HG03354 (cell line): ENCODE data around the gene UBE2L3.
"Not testable (repeated sequence)": the region's sequence is repeated elsewhere in the genome, so short reads cannot be mapped to it uniquely, and the experiment has no call there.

ENCODE experiments used
- ATAC-seq: cut with Tn5 transposase; IDR thresholded peaks from one replicate; pipeline ENCODE4 v1.9.1; 2021; ENCODE audit warnings: mild to moderate bottlenecking; ENCODE audit not compliant: unreplicated experiment, poor library complexity, severe bottlenecking

UBE2L3 gene

GRCh38 chr22:21567456-21568346, at the start of gene UBE2L3:
Gene UBE2L3, plus strand, starts transcription at chr22:21567714. Its CDS starts 31 bp downstream, at chr22:21567745.
- peak; percentile 70 for ATAC-seq

- ATAC-seq, result not testable (repeated sequence)
These were observed 40.6 kb upstream of the UBE2L3 start for GRCh38 chr22:21526705-21527500.

- ATAC-seq, result not testable (repeated sequence)
These were observed 36.0 kb upstream of the UBE2L3 start for GRCh38 chr22:21531525-21531924.

GRCh38 chr22:21532863-21533648, 34.5 kb upstream of the UBE2L3 start:
- ATAC-seq, result not testable (repeated sequence)

GRCh38 chr22:21539862-21540261, 27.7 kb upstream of the UBE2L3 start:
- not testable (repeated sequence) for ATAC-seq

GRCh38 chr22:21544432-21545322, 22.8 kb upstream of the UBE2L3 start:
- not testable (repeated sequence) for ATAC-seq

GRCh38 chr22:21549558-21549957, 18.0 kb upstream of the UBE2L3 start:
- peak; percentile 3 for ATAC-seq

GRCh38 chr22:21550008-21550677, 17.4 kb upstream of the UBE2L3 start:
- peak; percentile 84 for ATAC-seq

- ATAC-seq, result peak; percentile 27
These were observed 16.9 kb upstream of the UBE2L3 start for GRCh38 chr22:21550678-21551047.

- ATAC-seq, result not testable (repeated sequence)
These were observed 16.2 kb upstream of the UBE2L3 start, which contains the start of gene RIMBP3C for GRCh38 chr22:21551361-21551760. Gene RIMBP3C, minus strand, starts transcription at chr22:21551461. Its CDS starts 485 bp downstream, at chr22:21550976.

GRCh38 chr22:21559345-21560125, 8.0 kb upstream of the UBE2L3 start:
- ATAC-seq, result not testable (repeated sequence)

GRCh38 chr22:21560657-21561056, 6.9 kb upstream of the UBE2L3 start:
- not testable (repeated sequence) for ATAC-seq

GRCh38 chr22:21563912-21564311, 3.6 kb upstream of the UBE2L3 start:
- no peak for ATAC-seq

GRCh38 chr22:21564411-21564810, 3.1 kb upstream of the UBE2L3 start:
- no peak for ATAC-seq

- peak; percentile 14 for ATAC-seq
These were observed 997 bp downstream of the UBE2L3 start for GRCh38 chr22:21568347-21569075.

- ATAC-seq, result not testable (repeated sequence)
These were observed 1.5 kb downstream of the UBE2L3 start for GRCh38 chr22:21569076-21569427.
